NCI-H526 (cell line): ENCODE results near the gene SOX18.
"Not testable (repeated sequence)": the region's sequence is repeated elsewhere in the genome, so short reads cannot be mapped to it uniquely, and the experiment has no call there.

Experiments used
- DNase-seq, 2 experiments: peaks; one replicate each; lab custom pipeline; 2025; lab: John Stamatoyannopoulos, UW

Gene SOX18

GRCh38 chr20:64023361-64024140, 25.9 kb downstream of the SOX18 start:
- DNase-seq: no peak

GRCh38 chr20:64022671-64023360, 26.6 kb downstream of the SOX18 start:
- DNase-seq: no peak

GRCh38 chr20:64021124-64021975, 28.1 kb downstream of the SOX18 start:
- DNase-seq: no peak

GRCh38 chr20:64015635-64016034, 33.8 kb downstream of the SOX18 start:
- DNase-seq: no peak

GRCh38 chr20:64012385-64013154, 36.9 kb downstream of the SOX18 start:
- DNase-seq: not testable (repeated sequence)

- no peak for DNase-seq
Measured at GRCh38 chr20:64011366-64011779, 38.1 kb downstream of the SOX18 start.

- DNase-seq: no peak
Measured at GRCh38 chr20:64010711-64011237, 38.7 kb downstream of the SOX18 start.

GRCh38 chr20:64009811-64010387, 39.5 kb downstream of the SOX18 start:
- DNase-seq: no peak

- DNase-seq: no peak
Measured at GRCh38 chr20:64006902-64007301, 42.5 kb downstream of the SOX18 start.

GRCh38 chr20:64006490-64006889, 42.9 kb downstream of the SOX18 start:
- DNase-seq: no peak

- no peak for DNase-seq
Measured at GRCh38 chr20:64005394-64005793, 44.0 kb downstream of the SOX18 start.

- DNase-seq: no peak
Measured at GRCh38 chr20:64003960-64004725, 45.3 kb downstream of the SOX18 start.

- DNase-seq: no peak
Measured at GRCh38 chr20:64001607-64002011, 47.8 kb downstream of the SOX18 start.

- DNase-seq: no peak
Measured at GRCh38 chr20:64000906-64001305, 48.5 kb downstream of the SOX18 start.
